Measurements from ENCODE around the gene PTPN1.

PTPN1 gene

DNA sequence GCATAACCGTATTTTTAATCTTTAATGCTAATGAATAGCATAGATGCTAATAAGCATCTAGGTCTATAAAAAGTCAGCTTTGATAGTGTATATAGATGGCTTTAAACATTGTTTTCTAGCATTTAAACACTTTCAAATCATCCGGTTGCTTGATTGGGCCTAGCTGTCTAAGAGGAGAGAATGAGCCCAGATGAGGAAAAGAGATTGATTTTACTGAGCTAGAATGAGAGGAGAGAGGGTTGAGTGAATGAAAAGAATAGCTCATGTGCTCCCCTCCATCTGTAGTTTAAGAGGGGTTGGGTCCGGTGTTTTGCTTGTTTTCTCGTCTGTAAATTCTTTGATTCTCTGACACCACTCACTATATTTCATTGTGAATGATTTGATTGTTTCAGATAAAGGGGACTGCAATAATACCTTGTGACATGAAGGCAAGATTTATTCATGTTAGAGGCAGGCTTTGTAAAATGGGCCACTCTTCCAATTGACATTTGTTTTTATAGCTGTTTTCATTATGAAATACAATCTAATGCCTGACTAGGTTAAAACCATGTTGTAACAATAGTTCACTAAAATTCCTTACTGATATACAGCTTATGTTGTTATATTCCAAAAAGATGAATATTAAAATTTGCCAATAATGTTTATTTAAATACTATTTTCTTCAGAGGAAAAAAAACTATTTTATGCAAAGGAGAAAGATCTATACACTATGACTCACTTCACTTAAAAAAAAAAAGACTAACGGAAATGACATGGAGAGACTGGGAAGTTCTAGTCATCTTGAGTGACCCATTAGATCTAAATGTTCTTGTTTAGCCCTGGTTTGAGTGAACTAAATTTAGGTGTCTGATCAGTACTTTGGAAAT, 3.2 kb downstream of the PTPN1 start:
- DNase-seq (ENCODE audit: low spot score) = no peak

DNA sequence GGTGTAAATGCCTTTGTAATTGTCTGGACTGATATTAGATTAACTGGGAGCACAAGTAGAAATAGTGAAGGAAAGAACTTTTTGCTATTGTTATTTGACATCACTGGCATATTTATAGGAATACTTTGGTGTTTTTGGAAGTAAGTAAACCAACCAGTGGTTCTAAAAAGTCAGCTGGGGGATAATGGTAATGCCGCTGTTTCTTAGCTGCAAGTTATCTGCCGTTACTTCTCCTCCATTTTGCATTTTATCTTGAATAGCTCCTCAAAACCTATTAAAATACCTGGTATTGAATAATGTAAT, 3.8 kb downstream of the PTPN1 start:
- DNase-seq (ENCODE audit: low spot score) = no peak

DNA sequence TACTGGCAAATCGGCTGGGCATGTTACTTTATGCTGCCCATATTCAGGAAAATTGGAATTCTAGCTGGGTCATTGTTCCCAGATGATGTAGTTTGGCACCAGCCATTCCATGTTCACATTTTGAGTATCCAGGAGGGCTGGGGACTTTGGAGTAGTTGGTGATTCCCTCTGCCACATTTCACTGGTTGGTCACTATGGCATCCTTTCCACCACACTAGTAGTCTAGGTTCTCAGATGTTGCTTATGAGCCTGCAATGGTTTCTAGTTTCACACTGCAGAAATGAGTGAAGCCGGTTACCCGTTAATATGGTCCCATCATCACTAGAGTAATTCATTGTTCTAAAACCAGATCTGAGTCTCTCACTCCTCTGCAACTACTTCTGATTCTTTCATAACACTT, 4.6 kb downstream of the PTPN1 start:
- no peak for DNase-seq (ENCODE audit: low spot score)

- DNase-seq (ENCODE audit: low spot score) = no peak
These were observed 5.4 kb downstream of the PTPN1 start for GRCh38 chr20:50515471-50516106.

- DNase-seq (ENCODE audit: low spot score) = no peak
These were observed 6.2 kb downstream of the PTPN1 start for GRCh38 chr20:50516180-50516934.

GRCh38 chr20:50516935-50517816, 7.0 kb downstream of the PTPN1 start:
- DNase-seq (ENCODE audit: low spot score) = no peak

- no peak for DNase-seq (ENCODE audit: low spot score)
These were observed 7.6 kb downstream of the PTPN1 start for GRCh38 chr20:50517817-50518154.

DNA sequence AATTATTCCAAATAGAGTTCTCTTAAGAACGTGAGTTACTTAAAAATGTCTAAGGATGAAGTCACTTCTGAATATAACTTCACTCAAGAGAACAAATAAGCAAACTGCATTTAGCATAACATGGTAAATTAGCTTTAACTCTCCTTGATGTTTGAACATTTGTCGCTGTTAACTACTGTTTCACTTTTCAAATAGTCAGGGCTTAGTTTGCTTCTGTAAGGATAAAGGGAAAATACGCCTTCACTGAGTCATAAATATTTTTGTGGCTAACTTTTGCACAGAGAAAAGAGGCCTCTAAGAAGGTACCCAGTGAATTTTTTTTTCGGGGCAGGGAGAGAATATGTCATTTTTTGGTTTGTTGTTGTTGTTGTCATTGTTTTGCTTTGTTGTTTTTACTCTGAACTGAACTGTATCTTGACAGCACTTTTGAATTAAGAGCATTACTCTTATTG, 8.1 kb downstream of the PTPN1 start:
- peak; percentile 41 for DNase-seq (ENCODE audit: low spot score)

- no peak for DNase-seq (ENCODE audit: low spot score)
These were observed 9.0 kb downstream of the PTPN1 start for GRCh38 chr20:50519036-50519762.

- no peak for DNase-seq (ENCODE audit: low spot score)
These were observed 10.2 kb downstream of the PTPN1 start for GRCh38 chr20:50520222-50520880.

DNA sequence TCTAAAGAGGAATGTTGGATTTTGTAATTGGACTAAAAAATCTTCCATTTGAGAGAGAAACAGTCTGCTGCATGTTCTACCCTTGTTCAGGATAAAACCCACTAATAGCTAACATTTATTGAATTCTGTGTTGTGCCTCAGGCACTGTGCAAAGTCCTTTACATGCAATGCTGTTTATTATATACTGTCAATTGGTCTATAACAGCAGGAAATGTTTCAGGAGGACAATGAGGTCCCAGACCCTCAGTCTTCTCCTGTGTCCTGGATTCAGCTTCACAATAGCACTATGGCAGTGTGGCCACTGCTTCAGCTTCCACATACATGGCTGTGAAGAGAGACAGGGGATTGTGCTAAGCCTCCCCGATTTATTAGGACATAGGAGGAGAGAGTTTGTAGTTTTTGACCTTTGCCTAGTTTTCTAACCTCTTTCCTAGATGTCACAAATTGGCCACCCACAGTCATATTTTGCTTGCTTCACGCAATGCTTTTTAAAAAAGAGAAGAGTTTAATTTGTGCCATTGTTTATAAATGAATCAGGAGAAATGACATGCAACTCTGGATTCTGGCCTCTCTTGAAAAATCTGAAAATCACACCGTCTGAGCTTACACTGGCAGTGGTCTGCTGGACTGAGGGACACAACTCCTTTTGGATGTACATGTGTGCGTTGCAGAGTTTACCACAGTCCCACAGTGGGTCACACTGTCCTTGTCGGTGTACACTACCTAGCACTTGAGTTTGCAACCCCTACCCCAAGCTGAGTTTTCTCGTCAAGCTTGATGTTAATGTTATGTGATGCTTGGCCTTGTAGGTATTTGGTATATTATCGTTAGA, 11.3 kb downstream of the PTPN1 start:
- no peak for DNase-seq (ENCODE audit: low spot score)

DNA sequence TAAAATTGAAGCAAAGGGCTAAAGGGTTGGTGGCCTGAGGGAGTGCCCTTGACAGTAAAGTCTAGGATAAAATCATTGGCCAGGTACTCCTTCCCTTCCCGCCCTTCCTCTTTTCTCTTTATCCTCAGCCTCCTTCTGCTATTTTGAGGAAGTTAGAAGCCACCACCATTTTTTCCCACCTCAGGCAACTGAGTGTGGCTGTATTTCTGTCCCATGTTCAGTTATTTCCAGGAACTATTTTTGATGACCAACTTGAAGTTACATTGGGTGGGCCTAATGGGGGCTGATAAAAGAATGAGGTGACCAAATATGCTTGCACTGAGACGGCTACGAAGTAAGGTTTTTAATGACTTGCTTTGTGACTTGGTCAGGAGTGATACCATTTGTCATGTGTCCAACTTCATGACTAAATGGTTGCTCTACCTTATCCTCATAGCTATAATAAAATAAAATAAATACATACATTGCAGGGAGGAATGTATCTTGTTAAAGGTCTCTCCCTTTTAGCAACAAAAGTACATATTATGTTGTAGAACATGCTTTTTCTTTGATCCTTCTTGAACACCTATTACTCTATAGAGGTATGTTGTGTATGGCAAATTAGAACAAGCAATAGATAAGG, 12.0 kb downstream of the PTPN1 start:
- DNase-seq (ENCODE audit: low spot score) = no peak

- DNase-seq (ENCODE audit: low spot score) = no peak
These were observed 13.5 kb downstream of the PTPN1 start for GRCh38 chr20:50523552-50524167.

- DNase-seq (ENCODE audit: low spot score) = no peak
These were observed 15.5 kb downstream of the PTPN1 start for GRCh38 chr20:50525681-50526080.

GRCh38 chr20:50526403-50526989, 16.3 kb downstream of the PTPN1 start:
- no peak for DNase-seq (ENCODE audit: low spot score)

GRCh38 chr20:50527068-50527605, 17.0 kb downstream of the PTPN1 start:
- no peak for DNase-seq (ENCODE audit: low spot score)

- DNase-seq (ENCODE audit: low spot score) = no peak
These were observed 17.9 kb downstream of the PTPN1 start for GRCh38 chr20:50528129-50528528.

GRCh38 chr20:50528804-50529351, 18.7 kb downstream of the PTPN1 start:
- DNase-seq (ENCODE audit: low spot score) = no peak

Data from kidney tubule cell (primary cell).